K562 (cell line): ENCODE data around the gene ASMT. TPM values are rescaled to one million over a fixed set of nuclear protein-coding genes. Genes with fewer than 3 reads are reported as not detected.
A peak's percentile ranks its signal among the peaks of the same experiment; 100 is the strongest.

Experiments used
- ATAC-seq: fragments of 200-7000 bp; cut with Tn5 transposase; 3 replicates; pipeline ENCODE4 v1.9.1; 2020; ENCODE audit warnings: moderate library complexity
- BruUV-seq: library from RNA; stranded (reverse); fragments of 400-500 nt; replicated peaks from 2 replicates; lab custom pipeline; 2021; lab: Mats Ljungman, UMichigan
- CTCF ChIA-PET: fragments of 300-600 bp; formaldehyde crosslinking; extraction: SDS; loops from one replicate; lab custom pipeline; 2021; ENCODE audit warnings: low intra/inter-chr PET ratio; lab: Yijun Ruan, JAX
- POLR2A ChIA-PET: fragments of 300-600, 350-650 bp; sonication (Branson Sonifier 250); formaldehyde crosslinking; extraction: SDS; loops from one replicate; lab custom pipeline; 2021; ENCODE audit warnings: antibody characterized with exemption, inconsistent platforms; lab: Yijun Ruan, JAX
- DNase-seq, 4 experiments: peaks; one replicate each; pipeline versions ENCODE4 v3.0.0 to v3.0.0-alpha.2; 2011 to 2018; ENCODE audit warnings: low spot score in 3 of 4, mixed read lengths in 3 of 4; ENCODE audit errors: extremely low read depth in 1 of 4
- FAIRE-seq: peaks from 2 replicates; lab custom pipeline; 2011; peaks lifted over from hg19 to GRCh38; lab: Jason Lieb, UNC
- H2AFZ ChIP-seq: 2 replicates; pipeline ENCODE4 v1.6.0; 2011; ENCODE audit warnings: low read depth, low read length, control low read depth, inconsistent platforms
- H3K27ac ChIP-seq: fragments of 200-600 bp; 3 replicates; pipeline ENCODE4 v1.8.0; 2011; ENCODE audit warnings: low read depth, mild to moderate bottlenecking, control low read depth, inconsistent platforms, low read length, moderate library complexity, mixed read lengths; ENCODE audit errors: extremely low read depth
- H3K27me3 ChIP-seq, 2 experiments: fragments of 300-600 bp in 1 of 2; 2 replicates in 1 of 2; 3 replicates in 1 of 2; pipeline versions ENCODE4 v1.6.0 to v1.8.0; 2011; ENCODE audit warnings: inconsistent platforms in 2 of 2, low read length in 2 of 2, mild to moderate bottlenecking in 1 of 2, mixed read lengths in 1 of 2, moderate library complexity in 1 of 2; ENCODE audit not compliant: control insufficient read depth in 2 of 2, insufficient read depth in 2 of 2
- H3K36me3 ChIP-seq: fragments of 300-600 bp; 3 replicates; pipeline ENCODE4 v1.8.0; 2011; ENCODE audit warnings: mild to moderate bottlenecking, low read length, inconsistent platforms; ENCODE audit not compliant: control insufficient read depth, insufficient read depth
- H3K4me1 ChIP-seq, 2 experiments: fragments of 200-600 bp in 1 of 2; replicated peaks in 1 of 2; 2 replicates in 1 of 2; 3 replicates in 1 of 2; pipeline versions ENCODE4 v1.5.1 to v1.8.0; 2011; ENCODE audit warnings: inconsistent platforms in 2 of 2, low read length in 2 of 2, mild to moderate bottlenecking in 1 of 2, mixed read lengths in 1 of 2, moderate library complexity in 1 of 2; ENCODE audit not compliant: control insufficient read depth in 2 of 2, insufficient read depth in 2 of 2
- H3K4me2 ChIP-seq: 2 replicates; pipeline ENCODE4 v1.6.1; 2011; ENCODE audit warnings: low read length, control low read depth, inconsistent platforms, mixed read lengths; ENCODE audit not compliant: insufficient read depth
- H3K4me3 ChIP-seq: fragments of 200-600 bp; sonication (generic), shearing (Covaris generic); 2 replicates; pipeline ENCODE4 v1.5.1; 2016; ENCODE audit warnings: control low read depth, inconsistent platforms
- H3K79me2 ChIP-seq: fragments of 200-600 bp; 3 replicates; pipeline ENCODE4 v1.8.0; 2011; ENCODE audit warnings: low read length, inconsistent platforms; ENCODE audit not compliant: control insufficient read depth, insufficient read depth
- H3K9ac ChIP-seq, 2 experiments: 2 replicates each; pipeline versions ENCODE4 v1.6.0 to v1.6.1; 2011; ENCODE audit warnings: low read depth in 2 of 2, low read length in 2 of 2, control low read depth in 1 of 2, inconsistent platforms in 1 of 2, mild to moderate bottlenecking in 1 of 2, mixed read lengths in 1 of 2; ENCODE audit not compliant: insufficient read depth in 1 of 2
- H3K9me1 ChIP-seq: one replicate; pipeline ENCODE4 v1.6.0; 2011; ENCODE audit warnings: inconsistent platforms, mild to moderate bottlenecking, low read length, moderate library complexity; ENCODE audit not compliant: control insufficient read depth, insufficient read depth
- H3K9me3 ChIP-seq: replicated peaks from 2 replicates; pipeline ENCODE4 v1.5.1; 2011; ENCODE audit warnings: low read depth, low read length, inconsistent platforms; ENCODE audit not compliant: control insufficient read depth, insufficient read depth
- H4K20me1 ChIP-seq: replicated peaks from 2 replicates; pipeline ENCODE4 v1.6.1; 2011; ENCODE audit warnings: low read length, inconsistent platforms, mixed read lengths; ENCODE audit not compliant: control insufficient read depth, insufficient read depth
- CCNT2 ChIP-seq: IDR thresholded peaks from 2 replicates; pipeline ENCODE4 v1.6.1; 2011; ENCODE audit warnings: borderline replicate concordance, low read depth, mild to moderate bottlenecking, moderate library complexity, mixed read lengths, low read length; ENCODE audit not compliant: insufficient read length; ENCODE audit errors: extremely low read depth
- DACH1 ChIP-seq: fragments of 450-650 bp; IDR thresholded peaks from 2 replicates; pipeline ENCODE4 v1.6.1; 2018; ENCODE audit not compliant: partially characterized antibody
- DIDO1 ChIP-seq: fragments of 450-650 bp; IDR thresholded peaks from 2 replicates; pipeline ENCODE4 v1.6.1; 2016; ENCODE audit warnings: low read depth, missing biosample characterization, missing genetic modification characterization
- FOXA1 ChIP-seq: fragments of 450-650 bp; IDR thresholded peaks from 2 replicates; pipeline ENCODE4 v1.6.1; 2016; ENCODE audit warnings: mild to moderate bottlenecking, borderline replicate concordance
- JUND ChIP-seq, 2 experiments: IDR thresholded peaks; 2 replicates in 1 of 2; 3 replicates in 1 of 2; pipeline ENCODE4 v1.6.1; 2011; ENCODE audit warnings: borderline replicate concordance in 2 of 2, low read depth in 2 of 2, low read length in 2 of 2, improper control_type of control experiment in 1 of 2, missing biosample characterization in 1 of 2, missing genetic modification characterization in 1 of 2, missing genetic modification reagents in 1 of 2
- KDM5B ChIP-seq: fragments of 200-600 bp; sonication (generic); IDR thresholded peaks from 2 replicates; pipeline ENCODE4 v1.6.1; 2012; ENCODE audit warnings: low read depth, mild to moderate bottlenecking, moderate library complexity, low read length, control low read depth, inconsistent platforms; ENCODE audit not compliant: insufficient replicate concordance
- MTA1 ChIP-seq: fragments of 450-650 bp; IDR thresholded peaks from 2 replicates; pipeline ENCODE4 v1.6.1; 2017; ENCODE audit warnings: borderline replicate concordance
- NR2C2 ChIP-seq, 2 experiments: fragments of 200-800 bp in 1 of 2; sonication (Bioruptor generic) in 1 of 2; sonication (generic) in 1 of 2; formaldehyde crosslinking in 1 of 2; IDR thresholded peaks; 2 replicates each; pipeline versions ENCODE4 v1.6.1 to v1.8.0; 2016 to 2022; ENCODE audit warnings: mild to moderate bottlenecking in 1 of 2, missing compliant biosample characterization in 1 of 2, missing genetic modification characterization in 1 of 2, missing genetic modification reagents in 1 of 2
- PHF8 ChIP-seq: fragments of 200-600 bp; sonication (generic); IDR thresholded peaks from 2 replicates; pipeline ENCODE4 v1.6.1; 2012; ENCODE audit warnings: mixed run types, mild to moderate bottlenecking, inconsistent platforms, low read length, moderate library complexity, borderline replicate concordance
- SIN3B ChIP-seq: fragments of 450-650 bp; IDR thresholded peaks from 2 replicates; pipeline ENCODE4 v1.6.1; 2017; ENCODE audit warnings: low read depth, mild to moderate bottlenecking, moderate library complexity
- TFAP4 ChIP-seq: sonication (generic); formaldehyde crosslinking; IDR thresholded peaks from 2 replicates; pipeline ENCODE4 v1.8.0; 2022; ENCODE audit warnings: missing genetic modification reagents, mild to moderate bottlenecking, moderate library complexity, borderline replicate concordance
- ZBTB7A ChIP-seq: IDR thresholded peaks from 2 replicates; pipeline ENCODE4 v1.6.1; 2011; ENCODE audit warnings: low read depth, mild to moderate bottlenecking, low read length, moderate library complexity, borderline replicate concordance; ENCODE audit not compliant: control insufficient read depth
- ZNF639 ChIP-seq, 2 experiments: fragments of 200-800 bp in 1 of 2; sonication (Bioruptor generic) in 1 of 2; sonication (generic) in 1 of 2; formaldehyde crosslinking in 1 of 2; IDR thresholded peaks in 1 of 2; conservative IDR thresholded peaks in 1 of 2; 2 replicates each; pipeline versions ENCODE4 v1.5.0 to v1.6.1; 2016 to 2020; ENCODE audit warnings: missing compliant biosample characterization in 1 of 2, missing genetic modification characterization in 1 of 2, missing genetic modification reagents in 1 of 2
- WGBS: fragments of 100-300 bp; shearing (Covaris generic); methylation state at CpG from one replicate; pipeline ENCODE4 v1.1.6; 2016; ENCODE audit warnings: low coverage, mixed read lengths; ENCODE audit not compliant: insufficient coverage; ENCODE audit errors: missing lambda C conversion rate; 5-methylcytosine and 5-hydroxymethylcytosine counted together
- in situ Hi-C: fragments of 300-500 bp; cut with MboI; formaldehyde crosslinking; loops from 4 replicates; pipeline ENCODE4 v1.15.0; 2018; ENCODE audit warnings: inconsistent platforms, mixed read lengths
- intact Hi-C: fragments of 100-400 bp; cut with micrococcal nuclease; formaldehyde crosslinking; loops from 2 replicates; pipeline ENCODE4 v1.14.2; 2022
- polyA plus RNA-seq, 8 experiments: library from polyadenylated mRNA; depleted of rRNA in 4 of 8; stranded (reverse) in 5 of 8; unstranded in 3 of 8; fragments of >200 nt; fragmentation: Nextera tagmentation in 2 of 8; fragmentation: Illumina TruSeq in 1 of 8; extraction: Ambion mirVana in 2 of 8; extraction: Trizol in 1 of 8; gene quantifications; 2 replicates each; pipeline versions ENCODE4 v1.2.1 to v1.2.3, GENCODE V29; 2011 to 2014; ENCODE audit warnings: inconsistent platforms in 1 of 8, missing spikeins in 1 of 8
- total RNA-seq, 7 experiments: library from RNA; depleted of rRNA in 6 of 7; stranded (reverse); fragments of >200 nt in 6 of 7; fragmentation: Illumina TruSeq in 2 of 7; extraction: Trizol in 2 of 7; gene quantifications; 2 replicates each; pipeline versions ENCODE4 v1.2.1 to v1.2.3, GENCODE V29; 2011 to 2021; ENCODE audit warnings: low replicate concordance in 1 of 7

The ASMT gene
- total and polyA plus RNA-seq, 9 of the 15 experiments (the other 6 are each of a cell fraction or from before 2014, with no cell fraction given), result 0.06 TPM; not detected in 8

- ChIA-PET CTCF (no interaction called here), POLR2A (no interaction called here)
- BruUV-seq, result no TSS peak
- in situ Hi-C loops, result no loop called here
- no peak for FAIRE-seq
- peaks cover 0 to 35% of the 10 kb centered on the region in 2 experiments; a peak in 2 of 5 replicates for H3K4me1 ChIP-seq
- no peaks in the 10 kb centered on the region for H3K27me3 ChIP-seq
- no peak within 1 kb of the TSS for H2AFZ ChIP-seq
- peak; percentile 96 for ATAC-seq
- 4% methylated on average over 15 of the region's 66 CpGs for WGBS
- peak within 1 kb of the TSS; percentile 84 for H3K4me3 ChIP-seq
- peak within 1 kb of the TSS; percentile 83 for H3K4me2 ChIP-seq
- H3K9me3 ChIP-seq, result no peaks in the 10 kb centered on the region
- H3K9me1 ChIP-seq, result no peaks in the 10 kb centered on the region
- peaks cover 15% of the 10 kb centered on the region for H4K20me1 ChIP-seq
- peak within 1 kb of the TSS; percentile 68 for H3K27ac ChIP-seq
- H3K9ac ChIP-seq, result peak within 1 kb of the TSS; percentile 84 to 97
- H3K36me3 ChIP-seq, result peaks cover 33% of the 10 kb centered on the region; the same call in 2 of the 3 replicates
- peak; percentile 89 to 93 (median 92) for DNase-seq
- intact Hi-C loops, result no loop called here
- H3K79me2 ChIP-seq, result peaks cover 40% of the 10 kb centered on the region
- TF ChIP-seq MTA1, result peak; percentile 49; the same call in 1 of the 2 replicates
- TF ChIP-seq JUND (IDR thresholded peaks at IDR 0.05; ENCODE audit: borderline replicate concordance, low read depth, low read length), result peak; percentile 31; the same call in 1 of the 2 replicates
- TF ChIP-seq JUND (tag; IDR thresholded peaks at IDR 0.05; ENCODE audit: borderline replicate concordance, low read depth, low read length), result no peak
- peak in 1 of 2 experiments; percentile 84; a peak in 2 of 4 replicates for TF ChIP-seq ZNF639 (CRISPR knock-in tag; conservative IDR thresholded peaks at IDR 0.05 in 1 of 2, IDR thresholded peaks at IDR 0.05 in 1 of 2)
- TF ChIP-seq NR2C2 (CRISPR knock-in tag; IDR thresholded peaks at IDR 0.05), result no peak
- peak; percentile 96 for TF ChIP-seq NR2C2 (tag; IDR thresholded peaks at IDR 0.05)
- TF ChIP-seq FOXA1, result no peak
- TF ChIP-seq ZBTB7A, result no peak
- TF ChIP-seq TFAP4 (CRISPR knock-in tag), result peak; percentile 49; the same call in 1 of the 2 replicates
- peak; percentile 81 for TF ChIP-seq SIN3B
- peak; percentile 68 for TF ChIP-seq KDM5B
- TF ChIP-seq DACH1, result peak; percentile 45
- no peak for TF ChIP-seq DIDO1 (tag)
- peak; percentile 79; the same call in 1 of the 2 replicates for TF ChIP-seq PHF8
- peak; percentile 56 for TF ChIP-seq CCNT2
Observed at GRCh38 chrX:1591102-1591862, 23.6 kb upstream of the ASMT start, which contains the start of gene AKAP17A. Gene AKAP17A, plus strand, starts transcription at chrX:1591604. Its CDS starts 1,859 bp downstream, at chrX:1593463.
